WI38 (cell line): ENCODE results near the gene FOXP3.
"Not testable (repeated sequence)": the region's sequence is repeated elsewhere in the genome, so short reads cannot be mapped to it uniquely, and the experiment has no call there.

Experiments
- H3K4me3 ChIP-seq: 2 replicates; pipeline ENCODE4 v1.5.1; 2011; ENCODE audit warnings: low read depth, mild to moderate bottlenecking, control low read depth, low read length
- CTCF ChIP-seq: IDR thresholded peaks from 2 replicates; pipeline ENCODE4 v1.5.1; 2012; ENCODE audit warnings: low read depth, mild to moderate bottlenecking, control low read depth, low read length

FOXP3 gene

GRCh38 chrX:49300703-49301102 is 36.2 kb upstream of the FOXP3 start:
- TF ChIP-seq CTCF = no peak
- H3K4me3 ChIP-seq = no peak overlapping the region

- H3K4me3 ChIP-seq = not testable (repeated sequence)
Measured at GRCh38 chrX:49299293-49299692, 34.8 kb upstream of the FOXP3 start.

- TF ChIP-seq CTCF = no peak
- H3K4me3 ChIP-seq = no peak overlapping the region
Measured at GRCh38 chrX:49292400-49293362, 28.2 kb upstream of the FOXP3 start.

- H3K4me3 ChIP-seq = no peak overlapping the region
- peak; percentile 56 for TF ChIP-seq CTCF
Measured at GRCh38 chrX:49291615-49292337, 27.3 kb upstream of the FOXP3 start.

- no peak for TF ChIP-seq CTCF
Measured at GRCh38 chrX:49290215-49290614, 25.7 kb upstream of the FOXP3 start.

GRCh38 chrX:49287665-49288064 is 23.2 kb upstream of the FOXP3 start:
- H3K4me3 ChIP-seq = no peak overlapping the region
- no peak for TF ChIP-seq CTCF

More at GRCh38 chrX:49290215-49290614, 25.7 kb upstream of the FOXP3 start:
- no peak overlapping the region for H3K4me3 ChIP-seq

- TF ChIP-seq CTCF = no peak
- H3K4me3 ChIP-seq = no peak overlapping the region
Measured at GRCh38 chrX:49286581-49286980, 22.1 kb upstream of the FOXP3 start.
